T-helper 2 cell (primary cell): ENCODE measurements around the gene TERB2.
"Not testable (repeated sequence)": the region's sequence is repeated elsewhere in the genome, so short reads cannot be mapped to it uniquely, and the experiment has no call there.

Experiments
- DNase-seq, 5 experiments: peaks; one replicate each; pipeline versions ENCODE4 v3.0.0 to v3.0.0-alpha.2; 2012 to 2022

The TERB2 gene

DNA sequence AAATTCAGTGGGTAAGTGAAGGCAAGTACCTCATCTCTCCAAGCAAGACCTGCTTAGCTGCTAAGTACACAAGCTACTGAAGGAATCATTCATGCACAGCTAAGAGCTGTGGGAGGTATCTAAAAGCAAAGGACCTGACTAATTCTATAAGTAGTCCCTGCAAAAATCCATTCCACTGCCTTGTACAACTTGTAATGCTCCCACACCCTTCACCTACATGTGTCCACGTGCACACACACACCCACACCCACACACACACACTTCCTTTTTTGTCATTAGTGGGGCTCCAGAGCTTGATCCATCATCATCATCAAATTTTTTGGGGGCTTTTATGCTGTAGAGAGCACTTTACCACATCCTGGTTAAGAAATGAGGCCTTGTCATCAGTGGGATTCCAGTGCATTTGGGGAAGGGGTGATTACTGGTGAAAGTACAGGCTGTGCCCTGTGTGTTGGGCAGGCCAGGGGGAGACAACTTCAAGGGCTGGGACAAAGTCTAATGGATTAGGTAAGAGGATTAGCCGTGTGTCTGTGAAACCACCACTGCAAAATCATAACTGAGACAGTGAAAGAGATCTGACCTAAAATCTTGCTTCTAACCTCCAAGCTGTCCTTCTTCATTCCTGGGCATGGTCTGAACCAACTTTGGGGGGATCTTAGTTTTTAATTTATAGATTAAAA, 47.4 kb downstream of the TERB2 start:
- DNase-seq, result not testable (repeated sequence)

DNA sequence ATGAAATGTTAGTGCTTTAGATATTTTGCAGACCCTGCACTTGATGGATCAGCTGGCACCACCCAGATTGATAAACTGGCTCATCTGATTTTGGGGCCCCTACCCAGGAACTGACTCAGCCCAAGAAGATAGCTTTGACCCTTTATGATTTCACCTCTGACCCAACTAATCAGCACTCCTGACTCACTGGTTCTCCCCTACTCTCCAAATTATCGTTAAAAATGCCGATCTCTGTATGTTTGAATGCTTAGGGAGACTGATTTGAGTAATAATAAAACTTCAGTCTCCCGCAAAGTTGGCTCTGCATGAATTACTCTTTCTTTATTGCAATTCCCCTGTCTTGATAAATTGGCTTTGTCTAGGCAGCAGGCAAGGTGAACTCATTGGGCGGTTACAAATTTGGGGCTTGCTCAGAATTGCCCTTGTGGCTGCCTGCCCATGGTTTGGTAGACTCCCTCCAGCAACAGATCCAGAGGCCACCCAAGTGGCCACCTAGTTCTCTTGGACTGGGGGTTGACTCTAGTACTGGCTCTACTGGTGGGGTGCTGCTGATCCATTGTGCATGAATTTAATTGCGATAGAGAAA, 48.2 kb downstream of the TERB2 start:
- not testable (repeated sequence) for DNase-seq

DNA sequence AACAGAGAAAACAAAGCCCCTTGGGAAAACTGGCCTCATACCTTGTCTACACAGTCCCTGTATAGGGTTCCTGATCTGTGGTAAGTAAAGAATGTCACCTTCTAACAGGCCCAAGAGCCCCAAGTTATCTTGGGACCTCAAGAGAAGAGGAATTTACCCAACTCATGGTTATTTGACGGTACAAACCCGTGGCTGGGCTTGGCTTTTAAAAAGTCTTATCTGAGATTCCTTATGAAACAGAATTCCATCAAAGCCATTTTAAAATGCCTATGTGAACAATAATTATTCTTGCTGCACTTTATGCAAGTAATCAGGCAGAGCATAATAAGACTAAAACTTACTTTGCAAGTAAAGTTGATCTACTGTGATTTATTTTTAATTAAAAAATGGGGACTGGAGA, 52.6 kb downstream of the TERB2 start:
- no peak for DNase-seq

DNA sequence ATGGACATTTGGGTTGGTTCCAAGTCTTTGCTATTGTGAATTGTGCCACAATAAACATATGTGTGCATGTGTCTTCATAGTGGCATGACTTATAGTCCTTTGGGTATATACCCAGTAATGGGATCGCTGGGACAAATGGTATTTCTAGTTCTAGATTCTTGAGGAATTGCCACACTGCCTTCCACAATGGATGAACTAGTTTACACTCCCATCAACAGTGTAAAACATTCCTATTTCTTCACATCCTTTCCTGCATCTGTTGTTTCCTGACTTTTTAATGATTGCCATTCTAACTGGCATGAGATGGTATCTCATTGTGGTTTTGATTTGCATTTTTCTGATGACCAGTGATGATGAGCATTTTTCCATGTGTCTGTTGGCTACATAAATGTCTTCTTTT, 58.6 kb downstream of the TERB2 start:
- DNase-seq, result not testable (repeated sequence)

DNA sequence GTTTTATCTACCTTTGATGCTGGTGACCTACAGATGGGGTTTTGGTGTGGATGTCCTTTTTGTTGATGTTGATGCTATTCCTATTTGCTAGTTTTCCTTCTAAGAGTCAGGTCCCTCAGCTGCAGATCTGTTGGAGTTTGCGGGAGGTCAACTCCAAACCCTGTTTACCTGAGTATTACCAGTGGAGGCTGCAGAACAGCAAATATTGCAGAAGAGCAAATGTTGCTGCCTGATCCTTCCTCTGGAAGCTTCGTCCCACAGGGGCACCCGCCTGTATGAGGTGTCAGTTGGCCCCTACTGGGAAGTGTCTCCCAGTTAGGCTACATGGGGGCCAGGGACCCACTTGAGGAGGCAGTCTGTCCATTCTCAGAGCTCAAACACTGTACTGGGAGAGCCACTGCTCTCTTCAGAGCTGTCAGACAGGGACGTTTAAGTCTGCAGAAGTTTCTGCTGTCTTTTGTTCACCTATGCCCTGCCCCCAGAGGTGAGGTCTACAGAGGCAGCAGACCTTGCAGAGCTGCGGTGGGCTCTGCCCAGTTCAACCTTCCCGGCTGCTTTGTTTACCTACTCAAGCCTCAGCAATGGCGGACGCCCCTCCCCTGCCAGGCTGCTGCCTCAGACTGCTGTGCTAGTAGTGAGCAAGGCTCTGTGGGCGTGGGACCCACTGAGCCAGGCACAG, 63.9 kb downstream of the TERB2 start:
- DNase-seq, result not testable (repeated sequence)

DNA sequence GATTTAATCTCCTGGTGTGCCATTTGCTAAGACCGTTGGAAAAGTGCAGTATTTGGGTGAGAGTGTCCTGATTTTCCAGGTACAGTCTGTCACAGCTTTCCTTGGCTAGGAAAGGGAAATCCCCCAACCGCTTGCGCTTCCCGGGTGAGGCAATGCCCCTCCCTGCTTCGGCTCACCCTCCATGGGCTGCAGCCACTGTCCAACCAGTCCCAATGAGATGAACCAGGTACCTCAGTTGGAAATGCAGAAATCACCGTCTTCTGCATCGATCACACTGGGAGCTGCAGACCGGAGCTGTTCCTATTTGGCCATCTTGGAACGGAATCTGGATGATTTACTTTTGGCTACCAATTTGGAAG, 64.4 kb downstream of the TERB2 start:
- DNase-seq, result not testable (repeated sequence)

GRCh38 chr15:45021348-45021747, 64.9 kb downstream of the TERB2 start:
- DNase-seq, result peak in 1 of 5 experiments; percentile 38

- peak; percentile 75 to 89 (median 87) for DNase-seq
Observed at GRCh38 chr15:45022871-45023658, 66.6 kb downstream of the TERB2 start, which contains the start of gene SORD. SORD (plus strand) TSS chr15:45023195; CDS start chr15:45023284, 89 bp downstream.

DNA sequence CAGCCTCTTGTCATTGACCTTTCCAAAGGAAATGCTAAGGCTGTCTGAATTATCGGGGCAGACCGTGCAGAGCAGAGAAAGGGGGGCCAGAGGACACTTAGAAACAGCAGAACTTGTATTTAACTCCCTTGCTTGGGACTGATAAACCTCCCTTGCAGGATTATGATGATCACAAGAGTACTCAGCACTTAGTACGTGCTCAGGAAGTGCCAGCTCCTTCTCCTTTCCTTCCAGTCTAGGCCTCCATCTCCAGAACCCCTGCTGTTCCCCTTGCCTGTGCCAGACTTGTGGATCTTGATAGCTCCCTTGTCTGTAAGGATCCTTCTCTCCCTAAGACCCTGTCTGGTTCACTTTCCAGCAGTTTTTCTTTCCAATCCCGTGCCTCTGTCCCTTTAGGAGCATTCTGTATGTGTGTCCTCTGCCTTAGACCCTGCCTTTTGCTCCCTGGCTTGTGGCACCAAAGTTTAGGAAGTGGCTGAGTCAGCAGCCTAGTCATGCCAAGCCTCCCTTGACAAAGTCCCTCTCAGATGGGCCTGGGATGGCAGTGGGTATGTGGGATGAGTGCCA, 67.3 kb downstream of the TERB2 start:
- no peak for DNase-seq

- DNase-seq, result not testable (repeated sequence)
Observed at GRCh38 chr15:45024649-45025048, 68.2 kb downstream of the TERB2 start.

DNA sequence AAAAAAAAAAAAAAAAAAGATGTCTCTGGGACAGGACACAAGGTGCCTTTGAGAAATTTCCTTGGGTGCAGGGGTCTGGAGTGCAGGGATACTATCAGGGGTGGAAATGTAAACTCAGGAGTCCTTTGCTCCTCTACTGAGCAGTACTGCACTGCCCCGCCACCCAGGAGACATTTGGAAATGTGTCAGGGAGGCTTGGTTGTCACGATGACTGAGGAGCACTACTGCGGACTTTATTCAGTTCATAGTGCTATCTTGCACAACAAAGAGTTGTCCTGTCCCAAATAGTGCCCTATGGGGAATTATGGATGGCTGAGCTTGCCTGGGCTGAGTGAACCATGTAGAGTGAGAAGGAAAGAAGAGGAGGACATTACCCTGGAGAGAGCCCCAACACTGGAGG, 69.1 kb downstream of the TERB2 start:
- not testable (repeated sequence) for DNase-seq

GRCh38 chr15:45026651-45027190, 70.2 kb downstream of the TERB2 start:
- DNase-seq, result no peak

- no peak for DNase-seq
Observed at GRCh38 chr15:45027220-45027619, 70.7 kb downstream of the TERB2 start.
